ENCODE results near the gene KRT71. TPM values are rescaled to one million over a fixed set of nuclear protein-coding genes. Genes with fewer than 3 reads are reported as not detected.

Gene KRT71
- total and polyA plus RNA-seq, 2 of the 8 experiments (the other 6 are each of a cell fraction or from before 2014, with no cell fraction given), result not detected

DNA sequence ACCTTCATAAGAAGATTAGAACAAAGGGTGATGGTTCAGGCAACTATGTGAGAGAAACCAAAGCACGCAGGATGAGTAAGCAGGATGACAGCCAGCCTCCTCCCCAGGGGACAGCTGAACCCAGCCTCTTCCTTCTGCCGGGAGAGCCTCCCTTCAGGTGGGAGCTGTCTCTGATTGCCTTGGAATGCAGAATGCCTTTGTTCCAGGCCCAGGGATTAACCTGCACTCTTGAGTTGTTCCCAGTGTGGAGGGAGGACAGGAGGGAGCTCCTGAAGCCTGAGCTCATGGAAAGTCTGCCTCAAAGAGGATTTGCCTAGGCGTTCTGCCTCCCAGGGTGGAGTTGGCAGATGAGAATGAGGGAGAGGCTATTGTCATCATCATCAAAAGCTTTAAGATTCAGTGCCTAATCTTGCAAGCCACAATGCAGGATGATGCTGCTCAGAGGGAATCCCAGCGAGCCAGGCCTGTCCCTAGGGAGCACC, 56.3 kb downstream of the KRT71 start:
- no peak overlapping the region for H3K9ac ChIP-seq (replicated peaks in 1 of 4; ENCODE audit: extremely low read depth in 1 of 4, low read depth in 3 of 4, low read length in 3 of 4)
- peak overlapping the region in 2 of 4 experiments; percentile 2 to 17; a peak in 1 of 8 replicates for H3K4me3 ChIP-seq (ENCODE audit: extremely low read depth in 1 of 4, insufficient read depth in 2 of 4, low read depth in 3 of 4, low read length in 4 of 4)
- no peaks in the 10 kb centered on the region for H3K9me3 ChIP-seq (ENCODE audit: insufficient read depth in 2 of 2, low read depth in 1 of 2, low read length in 1 of 2)
- no peak overlapping the region for H2AFZ ChIP-seq (ENCODE audit: low read length)
- no peaks in the 10 kb centered on the region for H3K36me3 ChIP-seq (ENCODE audit: control insufficient read depth in 2 of 4, insufficient read depth in 4 of 4, low read length in 3 of 4)
- H3K27ac ChIP-seq (ENCODE audit: low read depth, low read length), result peak overlapping the region; percentile 25; the same call in 1 of the 2 replicates
- H4K91ac ChIP-seq (replicated peaks; ENCODE audit: insufficient read length, low read length), result no peak overlapping the region
- no peaks in the 10 kb centered on the region for H4K20me1 ChIP-seq (replicated peaks in 1 of 2; ENCODE audit: control insufficient read depth in 1 of 2, insufficient read depth in 2 of 2, low read length in 2 of 2)
- H3K27me3 ChIP-seq (replicated peaks in 1 of 4; ENCODE audit: control insufficient read depth in 3 of 4, extremely low read depth in 1 of 4, insufficient read depth in 3 of 4, low read length in 3 of 4), result no peaks in the 10 kb centered on the region; a peak in 1 of 7 replicates
- H2BK20ac ChIP-seq (ENCODE audit: low read length), result no peak overlapping the region
- H3K79me1 ChIP-seq (ENCODE audit: low read depth, low read length), result no peaks in the 10 kb centered on the region
- H3K4me1 ChIP-seq (replicated peaks in 1 of 4; ENCODE audit: control insufficient read depth in 3 of 4, insufficient read depth in 4 of 4, low read length in 3 of 4), result peaks cover 5 to 10% (median 8%) of the 10 kb centered on the region in 4 experiments; a peak in 6 of 7 replicates
- CTCF ChIA-PET (ENCODE audit: partially characterized antibody), result interaction anchor here (1.2 to 4.6 kb wide), 7 partner anchors 9 to 353 kb away, joined by 3 to 29 read pairs (median 3); no protein-coding TSS in a partner anchor
- DNase-seq (ENCODE audit: low read depth in 1 of 2, low spot score in 2 of 2) (no peak), FAIRE-seq (peak; percentile 66)
- H3K18ac ChIP-seq (ENCODE audit: extremely low read depth, low read length), result 0 out of 2 replicates have a peak overlapping the region, but pooled peaks have one; percentile 10
- H3K23ac ChIP-seq (ENCODE audit: insufficient read length), result no peak overlapping the region
- H3K4ac ChIP-seq (replicated peaks; ENCODE audit: insufficient read length, low read depth, low read length), result no peak overlapping the region
- H2AK5ac ChIP-seq (ENCODE audit: low read depth, low read length), result no peak overlapping the region
- no peaks in the 10 kb centered on the region for H3K79me2 ChIP-seq (ENCODE audit: control insufficient read depth in 1 of 2, insufficient read depth in 2 of 2, low read length in 2 of 2)
- no peak overlapping the region for H2BK15ac ChIP-seq (ENCODE audit: low read length)
- WGBS, 2 experiments (ENCODE audit: extremely low coverage in 1 of 2, insufficient coverage in 1 of 2, insufficient read length in 1 of 2, insufficient replicate concordance in 2 of 2, low coverage in 1 of 2, low lambda C conversion rate in 2 of 2, missing lambda C conversion rate in 1 of 2), result 50% methylated on average over 3 of the region's 4 CpGs; no CpG with 5 or more reads in 1 of the 2 experiments
- H2BK12ac ChIP-seq (ENCODE audit: low read depth, low read length), result no peak overlapping the region
- no peak overlapping the region for H4K8ac ChIP-seq (ENCODE audit: extremely low read depth, insufficient read depth, low read length)
- H3K23me2 ChIP-seq (ENCODE audit: low read depth, low read length), result no peaks in the 10 kb centered on the region; the same call in 1 of the 2 replicates
- POLR2A ChIA-PET (ENCODE audit: partially characterized antibody), result interaction anchor here (1.5 kb wide), 1 partner anchor 9 kb away, joined by 3 read pairs; no protein-coding TSS in a partner anchor
- no peak overlapping the region for H3K14ac ChIP-seq (ENCODE audit: insufficient read length)
- no peak overlapping the region for H2BK120ac ChIP-seq (replicated peaks; ENCODE audit: low read depth, low read length)
- no peak overlapping the region for H4K5ac ChIP-seq (ENCODE audit: insufficient read length, low read depth, low read length)
- peak overlapping the region; percentile 47; the same call in 1 of the 2 replicates for H2BK5ac ChIP-seq (ENCODE audit: low read depth, low read length)
- peak overlapping the region; percentile 7 to 32; a peak in 2 of 4 replicates for H3K4me2 ChIP-seq (ENCODE audit: insufficient read depth in 1 of 2, low read depth in 2 of 2, low read length in 2 of 2)
- H3K56ac ChIP-seq (replicated peaks; ENCODE audit: insufficient read length, low read depth, low read length), result no peak overlapping the region
- TF ChIP-seq RFX5 (IDR thresholded peaks at IDR 0.05; ENCODE audit: borderline replicate concordance, low read depth, low read length) (no peak), HDAC2 (IDR thresholded peaks at IDR 0.05; ENCODE audit: borderline replicate concordance in 1 of 2, low read depth in 2 of 2, low read length in 2 of 2) (peak in 1 of 2 experiments; percentile 70; a peak in 1 of 4 replicates), TAF7 (optimal IDR thresholded peaks at IDR 0.05; ENCODE audit: borderline replicate concordance, low read depth, low read length) (no peak)
- TF ChIP-seq, protein P1, sequence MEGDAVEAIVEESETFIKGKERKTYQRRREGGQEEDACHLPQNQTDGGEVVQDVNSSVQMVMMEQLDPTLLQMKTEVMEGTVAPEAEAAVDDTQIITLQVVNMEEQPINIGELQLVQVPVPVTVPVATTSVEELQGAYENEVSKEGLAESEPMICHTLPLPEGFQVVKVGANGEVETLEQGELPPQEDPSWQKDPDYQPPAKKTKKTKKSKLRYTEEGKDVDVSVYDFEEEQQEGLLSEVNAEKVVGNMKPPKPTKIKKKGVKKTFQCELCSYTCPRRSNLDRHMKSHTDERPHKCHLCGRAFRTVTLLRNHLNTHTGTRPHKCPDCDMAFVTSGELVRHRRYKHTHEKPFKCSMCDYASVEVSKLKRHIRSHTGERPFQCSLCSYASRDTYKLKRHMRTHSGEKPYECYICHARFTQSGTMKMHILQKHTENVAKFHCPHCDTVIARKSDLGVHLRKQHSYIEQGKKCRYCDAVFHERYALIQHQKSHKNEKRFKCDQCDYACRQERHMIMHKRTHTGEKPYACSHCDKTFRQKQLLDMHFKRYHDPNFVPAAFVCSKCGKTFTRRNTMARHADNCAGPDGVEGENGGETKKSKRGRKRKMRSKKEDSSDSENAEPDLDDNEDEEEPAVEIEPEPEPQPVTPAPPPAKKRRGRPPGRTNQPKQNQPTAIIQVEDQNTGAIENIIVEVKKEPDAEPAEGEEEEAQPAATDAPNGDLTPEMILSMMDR (IDR thresholded peaks at IDR 0.05; ENCODE audit: control extremely low read depth in 1 of 3, insufficient read depth in 1 of 3, low read depth in 1 of 3, low read length in 3 of 3), result no peak

Data from H1 (cell line).